ENCODE data around the gene RAG1. TPM values are rescaled to one million over a fixed set of nuclear protein-coding genes. Genes with fewer than 3 reads are reported as not detected.

Gene RAG1
- total and polyA plus RNA-seq, 2 of the 8 experiments (the other 6 are each of a cell fraction or from before 2014, with no cell fraction given) = 0.14 to 0.58 TPM

- no peak overlapping the region for H3K4me3 ChIP-seq (ENCODE audit: extremely low read depth in 1 of 4, insufficient read depth in 2 of 4, low read depth in 3 of 4, low read length in 4 of 4)
- H3K27ac ChIP-seq (ENCODE audit: low read depth, low read length) = no peak overlapping the region
- FAIRE-seq (no peak), DNase-seq (ENCODE audit: low read depth in 1 of 2, low spot score in 2 of 2) (no peak)
- H2AK5ac ChIP-seq (ENCODE audit: low read depth, low read length) = no peak overlapping the region
- no peak overlapping the region for H4K5ac ChIP-seq (ENCODE audit: insufficient read length, low read depth, low read length)
- no peaks in the 10 kb centered on the region for H3K79me2 ChIP-seq (ENCODE audit: control insufficient read depth in 1 of 2, insufficient read depth in 2 of 2, low read length in 2 of 2)
- no peak overlapping the region for H2BK120ac ChIP-seq (replicated peaks; ENCODE audit: low read depth, low read length)
- no peaks in the 10 kb centered on the region for H3K4me1 ChIP-seq (replicated peaks in 1 of 4; ENCODE audit: control insufficient read depth in 3 of 4, insufficient read depth in 4 of 4, low read length in 3 of 4)
- 79% methylated on average over 8 of the region's 8 CpGs; no CpG with 5 or more reads in 1 of the 2 experiments for WGBS, 2 experiments (ENCODE audit: extremely low coverage in 1 of 2, insufficient coverage in 1 of 2, insufficient read length in 1 of 2, insufficient replicate concordance in 2 of 2, low coverage in 1 of 2, low lambda C conversion rate in 2 of 2, missing lambda C conversion rate in 1 of 2)
- H3K9me3 ChIP-seq (ENCODE audit: insufficient read depth in 2 of 2, low read depth in 1 of 2, low read length in 1 of 2) = no peaks in the 10 kb centered on the region
- H3K18ac ChIP-seq (ENCODE audit: extremely low read depth, low read length) = no peak overlapping the region
- no peak overlapping the region for H2BK12ac ChIP-seq (ENCODE audit: low read depth, low read length)
- no peak overlapping the region for H3K56ac ChIP-seq (replicated peaks; ENCODE audit: insufficient read length, low read depth, low read length)
- no peak overlapping the region for H2BK20ac ChIP-seq (ENCODE audit: low read length)
- no peaks in the 10 kb centered on the region for H3K79me1 ChIP-seq (ENCODE audit: low read depth, low read length)
- TF ChIP-seq CHD2 (IDR thresholded peaks at IDR 0.05; ENCODE audit: low read length) = no peak
- TF ChIP-seq TAF7 (optimal IDR thresholded peaks at IDR 0.05; ENCODE audit: borderline replicate concordance, low read depth, low read length) = no peak
- no peak for TF ChIP-seq POLR2AphosphoS5 (IDR thresholded peaks at IDR 0.05; ENCODE audit: low read depth, low read length)
- no peak for TF ChIP-seq YY1 (IDR thresholded peaks at IDR 0.05; ENCODE audit: low read depth, low read length)
- TF ChIP-seq, protein P1, sequence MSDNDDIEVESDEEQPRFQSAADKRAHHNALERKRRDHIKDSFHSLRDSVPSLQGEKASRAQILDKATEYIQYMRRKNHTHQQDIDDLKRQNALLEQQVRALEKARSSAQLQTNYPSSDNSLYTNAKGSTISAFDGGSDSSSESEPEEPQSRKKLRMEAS (IDR thresholded peaks at IDR 0.05) = no peak
- TF ChIP-seq SP4 (IDR thresholded peaks at IDR 0.05; ENCODE audit: low read length) = no peak
- TF ChIP-seq SIX5 (IDR thresholded peaks at IDR 0.05; ENCODE audit: low read depth, low read length) = no peak
- no peak overlapping the region for H3K14ac ChIP-seq (ENCODE audit: insufficient read length)
- no peak overlapping the region for H3K9ac ChIP-seq (replicated peaks in 1 of 4; ENCODE audit: extremely low read depth in 1 of 4, low read depth in 3 of 4, low read length in 3 of 4)
- H3K4me2 ChIP-seq (ENCODE audit: insufficient read depth in 1 of 2, low read depth in 2 of 2, low read length in 2 of 2) = no peak overlapping the region
- no peak overlapping the region for H3K4ac ChIP-seq (replicated peaks; ENCODE audit: insufficient read length, low read depth, low read length)
- no peak overlapping the region for H2BK5ac ChIP-seq (ENCODE audit: low read depth, low read length)
- no peaks in the 10 kb centered on the region for H3K23me2 ChIP-seq (ENCODE audit: low read depth, low read length)
- H4K20me1 ChIP-seq (replicated peaks in 1 of 2; ENCODE audit: control insufficient read depth in 1 of 2, insufficient read depth in 2 of 2, low read length in 2 of 2) = no peaks in the 10 kb centered on the region
- ChIA-PET CTCF (ENCODE audit: partially characterized antibody) (interaction anchor here (0.7 to 1.3 kb wide), 2 partner anchors 23 to 140 kb away, joined by 3 read pairs; partner anchors contain the start of gene TRAF6), POLR2A (ENCODE audit: partially characterized antibody) (interaction anchor here (0.7 kb wide), 1 partner anchor 11 kb away, joined by 3 read pairs; no protein-coding TSS in a partner anchor)
- 0 out of 2 replicates have a peak overlapping the region, but pooled peaks have one; percentile 8 for H2AFZ ChIP-seq (ENCODE audit: low read length)
- H3K27me3 ChIP-seq (replicated peaks in 1 of 4; ENCODE audit: control insufficient read depth in 3 of 4, extremely low read depth in 1 of 4, insufficient read depth in 3 of 4, low read length in 3 of 4) = peaks cover 0 to under 1% (median 0%) of the 10 kb centered on the region in 4 experiments; a peak in 1 of 7 replicates
- H2BK15ac ChIP-seq (ENCODE audit: low read length) = no peak overlapping the region
- no peak overlapping the region for H4K8ac ChIP-seq (ENCODE audit: extremely low read depth, insufficient read depth, low read length)
- no peak overlapping the region for H4K91ac ChIP-seq (replicated peaks; ENCODE audit: insufficient read length, low read length)
- no peak overlapping the region for H3K23ac ChIP-seq (ENCODE audit: insufficient read length)
- H3K36me3 ChIP-seq (ENCODE audit: control insufficient read depth in 2 of 4, insufficient read depth in 4 of 4, low read length in 3 of 4) = no peaks in the 10 kb centered on the region
Measured at GRCh38 chr11:36532941-36533601, 34.7 kb upstream of the RAG1 start.
